Activated CD8-positive, alpha-beta T cell treated with anti-CD3 and anti-CD28 coated beads for 36 hours (primary cell): Measurements from ENCODE around the gene NTRK2. TPM values are rescaled to one million over a fixed set of nuclear protein-coding genes. Genes with fewer than 3 reads are reported as not detected.

Experiments
- ATAC-seq: fragments of 200-7000 bp; cut with Tn5 transposase; one replicate; pipeline ENCODE4 v1.10.0; 2021; ENCODE audit warnings: mild to moderate bottlenecking, moderate library complexity
- CTCF ChIA-PET: fragments of 350-600 bp; sonication (Branson Sonifier 250); formaldehyde crosslinking; loops from one replicate; lab custom pipeline; 2021; ENCODE audit warnings: antibody characterized with exemption; lab: Charles Lee
- POLR2A ChIA-PET: fragments of 350-600 bp; sonication (Branson Sonifier 250); formaldehyde crosslinking; loops from one replicate; lab custom pipeline; 2021; ENCODE audit warnings: antibody characterized with exemption; lab: Charles Lee
- DNase-seq: peaks from one replicate; pipeline ENCODE4 v3.0.0-alpha.2; 2020
- H3K27ac Mint-ChIP-seq: one replicate; pipeline ENCODE4 v1.8.0; 2021; ENCODE audit warnings: mild to moderate bottlenecking, mixed read lengths
- H3K27me3 Mint-ChIP-seq: one replicate; pipeline ENCODE4 v1.8.0; 2021; ENCODE audit warnings: mixed read lengths
- H3K36me3 Mint-ChIP-seq: one replicate; pipeline ENCODE4 v1.8.0; 2021; ENCODE audit warnings: low read depth, mixed read lengths
- H3K4me1 Mint-ChIP-seq: one replicate; pipeline ENCODE4 v1.8.0; 2021; ENCODE audit warnings: low read depth, mixed read lengths
- H3K4me3 Mint-ChIP-seq: one replicate; pipeline ENCODE4 v1.8.0; 2021; ENCODE audit warnings: mild to moderate bottlenecking, moderate library complexity, mixed read lengths
- H3K9me3 Mint-ChIP-seq: one replicate; pipeline ENCODE4 v1.8.0; 2021; ENCODE audit warnings: mixed read lengths
- intact Hi-C: fragments of 100-400 bp; cut with micrococcal nuclease; formaldehyde crosslinking; loops from one replicate; pipeline ENCODE4 v1.10.0; 2022
- total RNA-seq, 2 experiments: library from RNA; stranded (reverse); gene quantifications; one replicate each; pipeline ENCODE4 v1.2.3, GENCODE V29; 2021
- TF ChIP-seq, protein P1 (sequence below): fragments of 200-600 bp; IDR thresholded peaks from one replicate; pipeline ENCODE4 v1.8.0; 2022; ENCODE audit warnings: antibody characterized with exemption, mild to moderate bottlenecking

Gene NTRK2
- total RNA-seq, 2 experiments from 2014 or later, result 0.07 to 0.09 TPM

DNA sequence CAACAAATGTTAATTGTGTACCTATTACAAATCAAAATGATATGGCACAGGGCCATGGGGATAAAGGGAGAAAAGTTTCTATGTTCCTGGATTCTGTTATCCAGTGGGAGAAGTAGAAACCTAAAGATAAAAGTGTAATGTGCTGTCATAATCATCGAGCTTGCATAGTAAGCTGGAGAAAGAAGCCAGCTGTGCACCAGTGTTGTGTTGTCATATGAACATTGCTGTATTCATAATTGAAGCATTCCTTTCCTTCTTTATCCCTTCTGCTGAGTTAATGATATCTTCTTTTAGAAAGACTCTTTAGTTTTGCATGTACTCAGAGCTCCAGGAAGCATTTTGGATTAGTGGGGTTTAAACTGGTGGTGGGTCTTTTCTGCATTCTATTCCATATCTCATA, 39.5 kb downstream of the NTRK2 start:
- no peak for ATAC-seq
- Mint-ChIP-seq H3K27ac (no peak overlapping the region), H3K27me3 (peaks cover 11% of the 10 kb centered on the region), H3K4me1 (peaks cover 7% of the 10 kb centered on the region), H3K4me3 (no peak overlapping the region), H3K9me3 (no peaks in the 10 kb centered on the region), H3K36me3 (no peaks in the 10 kb centered on the region)
- TF ChIP-seq, protein P1, sequence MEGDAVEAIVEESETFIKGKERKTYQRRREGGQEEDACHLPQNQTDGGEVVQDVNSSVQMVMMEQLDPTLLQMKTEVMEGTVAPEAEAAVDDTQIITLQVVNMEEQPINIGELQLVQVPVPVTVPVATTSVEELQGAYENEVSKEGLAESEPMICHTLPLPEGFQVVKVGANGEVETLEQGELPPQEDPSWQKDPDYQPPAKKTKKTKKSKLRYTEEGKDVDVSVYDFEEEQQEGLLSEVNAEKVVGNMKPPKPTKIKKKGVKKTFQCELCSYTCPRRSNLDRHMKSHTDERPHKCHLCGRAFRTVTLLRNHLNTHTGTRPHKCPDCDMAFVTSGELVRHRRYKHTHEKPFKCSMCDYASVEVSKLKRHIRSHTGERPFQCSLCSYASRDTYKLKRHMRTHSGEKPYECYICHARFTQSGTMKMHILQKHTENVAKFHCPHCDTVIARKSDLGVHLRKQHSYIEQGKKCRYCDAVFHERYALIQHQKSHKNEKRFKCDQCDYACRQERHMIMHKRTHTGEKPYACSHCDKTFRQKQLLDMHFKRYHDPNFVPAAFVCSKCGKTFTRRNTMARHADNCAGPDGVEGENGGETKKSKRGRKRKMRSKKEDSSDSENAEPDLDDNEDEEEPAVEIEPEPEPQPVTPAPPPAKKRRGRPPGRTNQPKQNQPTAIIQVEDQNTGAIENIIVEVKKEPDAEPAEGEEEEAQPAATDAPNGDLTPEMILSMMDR, result no peak
- POLR2A ChIA-PET, result interaction anchor here (0.6 kb wide), 1 partner anchor 234 kb away, joined by 3 read pairs; no protein-coding TSS in a partner anchor
- intact Hi-C loops, result no loop called here
- DNase-seq, result no peak
- CTCF ChIA-PET, result no interaction called here

- Mint-ChIP-seq H3K27ac (no peak overlapping the region), H3K27me3 (peaks cover 9% of the 10 kb centered on the region), H3K36me3 (no peaks in the 10 kb centered on the region), H3K9me3 (no peaks in the 10 kb centered on the region), H3K4me3 (no peak overlapping the region), H3K4me1 (peaks cover 7% of the 10 kb centered on the region)
- ChIA-PET CTCF (no interaction called here), POLR2A (no interaction called here)
- DNase-seq, result no peak
- no peak for ATAC-seq
- TF ChIP-seq, protein P1, result no peak
- intact Hi-C loops, result no loop called here
Measured at GRCh38 chr9:84710701-84711397, 41.3 kb downstream of the NTRK2 start.

GRCh38 chr9:84711398-84711777, 41.9 kb downstream of the NTRK2 start:
- TF ChIP-seq, protein P1, result no peak
- intact Hi-C loops, result no loop called here
- no peaks in the 10 kb centered on the region for H3K9me3 Mint-ChIP-seq
- H3K27me3 Mint-ChIP-seq, result peaks cover 9% of the 10 kb centered on the region
- H3K36me3 Mint-ChIP-seq, result no peaks in the 10 kb centered on the region
- CTCF ChIA-PET, result no interaction called here
- DNase-seq (no peak), ATAC-seq (no peak)
- no peak overlapping the region for H3K4me3 Mint-ChIP-seq
- POLR2A ChIA-PET, result no interaction called here
- H3K27ac Mint-ChIP-seq, result no peak overlapping the region
- H3K4me1 Mint-ChIP-seq, result peaks cover 7% of the 10 kb centered on the region

- intact Hi-C loops, result no loop called here
- Mint-ChIP-seq H3K4me3 (no peak overlapping the region), H3K9me3 (no peaks in the 10 kb centered on the region), H3K4me1 (peaks cover 7% of the 10 kb centered on the region), H3K36me3 (no peaks in the 10 kb centered on the region), H3K27me3 (peaks cover 12% of the 10 kb centered on the region), H3K27ac (no peak overlapping the region)
- POLR2A ChIA-PET, result no interaction called here
- no peak for DNase-seq
- CTCF ChIA-PET, result no interaction called here
- TF ChIP-seq, protein P1, result no peak
- no peak for ATAC-seq
Measured at GRCh38 chr9:84711936-84712335, 42.4 kb downstream of the NTRK2 start.

GRCh38 chr9:84716217-84716616, 46.7 kb downstream of the NTRK2 start:
- DNase-seq, result no peak
- TF ChIP-seq, protein P1, result no peak
- Mint-ChIP-seq H3K9me3 (peaks cover 3% of the 10 kb centered on the region), H3K36me3 (no peaks in the 10 kb centered on the region), H3K27me3 (peaks cover 7% of the 10 kb centered on the region), H3K27ac (no peak overlapping the region), H3K4me3 (no peak overlapping the region), H3K4me1 (no peaks in the 10 kb centered on the region)
- no peak for ATAC-seq
- ChIA-PET CTCF (no interaction called here), POLR2A (no interaction called here)
- intact Hi-C loops, result no loop called here
